MM.1S (cell line): ENCODE data around the gene GSG1L.

Source experiments
- EZH2phosphoT487 ChIP-seq: fragments of 300-600 bp; sonication (generic); IDR thresholded peaks from 2 replicates; pipeline ENCODE4 v1.6.1; 2018; ENCODE audit warnings: antibody characterized with exemption, low read length
- TF ChIP-seq, protein P1 (sequence below): fragments of 300-600 bp; sonication (generic); IDR thresholded peaks from 2 replicates; pipeline ENCODE4 v1.5.1; 2016; ENCODE audit warnings: antibody characterized with exemption, low read length, mixed read lengths

DNA sequence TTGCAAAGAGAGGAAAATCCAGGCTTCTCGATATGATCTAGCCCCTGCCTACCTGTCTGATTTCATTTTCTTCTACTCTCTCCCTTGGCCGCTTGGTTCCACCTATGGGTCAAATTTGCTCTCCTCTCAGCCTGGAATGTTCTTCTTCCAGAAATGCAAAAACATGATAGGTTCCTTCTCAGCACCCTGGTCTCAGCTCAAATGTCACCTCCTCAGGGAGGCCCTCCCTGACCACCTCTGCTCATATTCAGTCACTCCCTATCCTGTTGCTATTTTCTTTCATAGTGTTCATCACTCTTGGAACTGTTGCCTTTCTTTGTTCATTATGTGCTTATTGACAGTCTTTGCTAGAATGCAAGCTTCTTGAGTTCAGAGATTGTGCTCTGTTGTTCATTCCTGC, 305.0 kb downstream of the GSG1L start:
- TF ChIP-seq EZH2phosphoT487: no peak
- TF ChIP-seq, protein P1, sequence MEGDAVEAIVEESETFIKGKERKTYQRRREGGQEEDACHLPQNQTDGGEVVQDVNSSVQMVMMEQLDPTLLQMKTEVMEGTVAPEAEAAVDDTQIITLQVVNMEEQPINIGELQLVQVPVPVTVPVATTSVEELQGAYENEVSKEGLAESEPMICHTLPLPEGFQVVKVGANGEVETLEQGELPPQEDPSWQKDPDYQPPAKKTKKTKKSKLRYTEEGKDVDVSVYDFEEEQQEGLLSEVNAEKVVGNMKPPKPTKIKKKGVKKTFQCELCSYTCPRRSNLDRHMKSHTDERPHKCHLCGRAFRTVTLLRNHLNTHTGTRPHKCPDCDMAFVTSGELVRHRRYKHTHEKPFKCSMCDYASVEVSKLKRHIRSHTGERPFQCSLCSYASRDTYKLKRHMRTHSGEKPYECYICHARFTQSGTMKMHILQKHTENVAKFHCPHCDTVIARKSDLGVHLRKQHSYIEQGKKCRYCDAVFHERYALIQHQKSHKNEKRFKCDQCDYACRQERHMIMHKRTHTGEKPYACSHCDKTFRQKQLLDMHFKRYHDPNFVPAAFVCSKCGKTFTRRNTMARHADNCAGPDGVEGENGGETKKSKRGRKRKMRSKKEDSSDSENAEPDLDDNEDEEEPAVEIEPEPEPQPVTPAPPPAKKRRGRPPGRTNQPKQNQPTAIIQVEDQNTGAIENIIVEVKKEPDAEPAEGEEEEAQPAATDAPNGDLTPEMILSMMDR: no peak
